Astrocyte (in vitro differentiated cells and primary cell): ENCODE results near the gene WARS2. TPM values are rescaled to one million over a fixed set of nuclear protein-coding genes. Genes with fewer than 3 reads are reported as not detected.

Source experiments
- DNase-seq: peaks from one replicate; pipeline ENCODE4 v3.0.0-alpha.2; 2010; ENCODE audit warnings: low read depth
- FAIRE-seq: peaks from 2 replicates; lab custom pipeline; 2011; peaks lifted over from hg19 to GRCh38; lab: Jason Lieb, UNC
- H2AFZ ChIP-seq: 2 replicates; pipeline ENCODE4 v1.6.0; 2012; ENCODE audit warnings: low read depth, low read length, inconsistent platforms
- H3K27ac ChIP-seq: 2 replicates; pipeline ENCODE4 v1.5.1; 2011; ENCODE audit warnings: low read depth, low read length, inconsistent platforms
- H3K27me3 ChIP-seq: 2 replicates; pipeline ENCODE4 v1.6.0; 2011; ENCODE audit warnings: low read length, inconsistent platforms; ENCODE audit not compliant: insufficient read depth
- H3K36me3 ChIP-seq: 2 replicates; pipeline ENCODE4 v1.5.1; 2011; ENCODE audit warnings: low read length, inconsistent platforms; ENCODE audit not compliant: insufficient read depth
- H3K4me1 ChIP-seq: 2 replicates; pipeline ENCODE4 v1.5.1; 2011; ENCODE audit warnings: low read length, inconsistent platforms; ENCODE audit not compliant: insufficient read depth
- H3K4me2 ChIP-seq: 2 replicates; pipeline ENCODE4 v1.6.0; 2012; ENCODE audit warnings: low read length, inconsistent platforms
- H3K4me3 ChIP-seq: 2 replicates; pipeline ENCODE4 v1.5.1; 2011; ENCODE audit warnings: low read depth, mild to moderate bottlenecking, low read length, inconsistent platforms; ENCODE audit not compliant: insufficient read depth
- H3K79me2 ChIP-seq: 2 replicates; pipeline ENCODE4 v1.6.0; 2012; ENCODE audit warnings: mild to moderate bottlenecking, low read length, inconsistent platforms; ENCODE audit not compliant: insufficient read depth
- H3K9ac ChIP-seq: 2 replicates; pipeline ENCODE4 v1.6.0; 2012; ENCODE audit warnings: mild to moderate bottlenecking, low read length, inconsistent platforms
- H3K9me3 ChIP-seq: 2 replicates; pipeline ENCODE4 v1.5.1; 2012; ENCODE audit warnings: low read depth, mild to moderate bottlenecking, low read length, inconsistent platforms; ENCODE audit not compliant: insufficient read depth
- H4K20me1 ChIP-seq: 2 replicates; pipeline ENCODE4 v1.6.0; 2012; ENCODE audit warnings: low read length, inconsistent platforms; ENCODE audit not compliant: insufficient read depth
- H3K27ac Mint-ChIP-seq: one replicate; pipeline ENCODE4 v1.8.0; 2021; ENCODE audit warnings: mild to moderate bottlenecking, mixed read lengths; ENCODE audit not compliant: unreplicated experiment
- H3K27me3 Mint-ChIP-seq: one replicate; pipeline ENCODE4 v1.8.0; 2021; ENCODE audit warnings: low read depth, mixed read lengths; ENCODE audit not compliant: unreplicated experiment
- H3K36me3 Mint-ChIP-seq: one replicate; pipeline ENCODE4 v1.8.0; 2021; ENCODE audit warnings: low read depth, mixed read lengths; ENCODE audit not compliant: unreplicated experiment
- H3K4me1 Mint-ChIP-seq: one replicate; pipeline ENCODE4 v1.8.0; 2021; ENCODE audit warnings: low read depth, mixed read lengths; ENCODE audit not compliant: unreplicated experiment
- H3K4me3 Mint-ChIP-seq: one replicate; pipeline ENCODE4 v1.8.0; 2021; ENCODE audit warnings: mild to moderate bottlenecking, moderate library complexity, mixed read lengths; ENCODE audit not compliant: unreplicated experiment
- H3K9me3 Mint-ChIP-seq: one replicate; pipeline ENCODE4 v1.8.0; 2021; ENCODE audit warnings: mild to moderate bottlenecking, mixed read lengths; ENCODE audit not compliant: unreplicated experiment
- EZH2 ChIP-seq: IDR thresholded peaks from 2 replicates; pipeline ENCODE4 v1.6.1; 2012; ENCODE audit warnings: mild to moderate bottlenecking, low read length, inconsistent platforms; ENCODE audit not compliant: insufficient read depth
- total RNA-seq: library from RNA; stranded (reverse); gene quantifications from 2 replicates; pipeline ENCODE4 v1.2.1, GENCODE V29; 2021
- TF ChIP-seq, protein P1 (sequence below): IDR thresholded peaks from 2 replicates; pipeline ENCODE4 v1.5.1; 2011; ENCODE audit warnings: low read depth, mild to moderate bottlenecking, inconsistent platforms, low read length, moderate library complexity; ENCODE audit not compliant: insufficient read depth

WARS2 gene
- total RNA-seq, 1 donor from 2014 or later: 10.5 TPM

GRCh38 chr1:118987468-118988185 is 152.8 kb downstream of the WARS2 start:
- H3K27me3 ChIP-seq: peaks cover 100% of the 10 kb centered on the region
- peak overlapping the region; percentile 73 for H3K9ac ChIP-seq
- TF ChIP-seq, protein P1, sequence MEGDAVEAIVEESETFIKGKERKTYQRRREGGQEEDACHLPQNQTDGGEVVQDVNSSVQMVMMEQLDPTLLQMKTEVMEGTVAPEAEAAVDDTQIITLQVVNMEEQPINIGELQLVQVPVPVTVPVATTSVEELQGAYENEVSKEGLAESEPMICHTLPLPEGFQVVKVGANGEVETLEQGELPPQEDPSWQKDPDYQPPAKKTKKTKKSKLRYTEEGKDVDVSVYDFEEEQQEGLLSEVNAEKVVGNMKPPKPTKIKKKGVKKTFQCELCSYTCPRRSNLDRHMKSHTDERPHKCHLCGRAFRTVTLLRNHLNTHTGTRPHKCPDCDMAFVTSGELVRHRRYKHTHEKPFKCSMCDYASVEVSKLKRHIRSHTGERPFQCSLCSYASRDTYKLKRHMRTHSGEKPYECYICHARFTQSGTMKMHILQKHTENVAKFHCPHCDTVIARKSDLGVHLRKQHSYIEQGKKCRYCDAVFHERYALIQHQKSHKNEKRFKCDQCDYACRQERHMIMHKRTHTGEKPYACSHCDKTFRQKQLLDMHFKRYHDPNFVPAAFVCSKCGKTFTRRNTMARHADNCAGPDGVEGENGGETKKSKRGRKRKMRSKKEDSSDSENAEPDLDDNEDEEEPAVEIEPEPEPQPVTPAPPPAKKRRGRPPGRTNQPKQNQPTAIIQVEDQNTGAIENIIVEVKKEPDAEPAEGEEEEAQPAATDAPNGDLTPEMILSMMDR: no peak
- TF ChIP-seq EZH2: peak; percentile 78
- Mint-ChIP-seq H3K36me3 (peaks cover 5% of the 10 kb centered on the region), H3K27me3 (peaks cover 94% of the 10 kb centered on the region), H3K4me3 (peak overlapping the region; percentile 76), H3K4me1 (peaks cover 5% of the 10 kb centered on the region), H3K9me3 (peaks cover 49% of the 10 kb centered on the region), H3K27ac (no peak overlapping the region)
- FAIRE-seq (no peak), DNase-seq (no peak)
- peaks cover 12% of the 10 kb centered on the region for H3K9me3 ChIP-seq
- no peaks in the 10 kb centered on the region for H3K36me3 ChIP-seq
- H3K4me1 ChIP-seq: peaks cover 9% of the 10 kb centered on the region
- H3K79me2 ChIP-seq: peaks cover 29% of the 10 kb centered on the region
- peak overlapping the region; percentile 61 for H2AFZ ChIP-seq
- peak overlapping the region; percentile 71 for H3K27ac ChIP-seq
- H3K4me3 ChIP-seq: peak overlapping the region; percentile 58
- H3K4me2 ChIP-seq: peak overlapping the region; percentile 71
- H4K20me1 ChIP-seq: peaks cover 12% of the 10 kb centered on the region

GRCh38 chr1:118986555-118987467 is 153.6 kb downstream of the WARS2 start:
- H3K36me3 Mint-ChIP-seq: peaks cover 5% of the 10 kb centered on the region
- TF ChIP-seq, protein P1: no peak
- peak; percentile 51 for TF ChIP-seq EZH2
- H3K27me3 ChIP-seq: peaks cover 100% of the 10 kb centered on the region

More at GRCh38 chr1:118986555-118987467, 153.6 kb downstream of the WARS2 start:
- H3K27me3 Mint-ChIP-seq: peaks cover 94% of the 10 kb centered on the region
- Histone ChIP-seq H3K4me3 (peak overlapping the region; percentile 58), H2AFZ (peak overlapping the region; percentile 61), H3K9ac (peak overlapping the region; percentile 73), H3K36me3 (no peaks in the 10 kb centered on the region), H3K9me3 (peaks cover 12% of the 10 kb centered on the region), H3K27ac (peak overlapping the region; percentile 71), H4K20me1 (peaks cover 8% of the 10 kb centered on the region), H3K4me2 (peak overlapping the region; percentile 71), H3K4me1 (peaks cover 9% of the 10 kb centered on the region), H3K79me2 (peaks cover 34% of the 10 kb centered on the region)
- DNase-seq (no peak), FAIRE-seq (no peak)
- H3K9me3 Mint-ChIP-seq: peaks cover 43% of the 10 kb centered on the region
- peak overlapping the region; percentile 62 for H3K27ac Mint-ChIP-seq
- H3K4me3 Mint-ChIP-seq: peak overlapping the region; percentile 77
- H3K4me1 Mint-ChIP-seq: peaks cover 5% of the 10 kb centered on the region
